Esophagus muscularis mucosa (tissue), 4 donors: Measurements from ENCODE around the gene PEX16. TPM values are rescaled to one million over a fixed set of nuclear protein-coding genes. Genes with fewer than 3 reads are reported as not detected.

Experiments used
- DNase-seq: peaks from one replicate; pipeline ENCODE4 v3.0.0-alpha.2; 2017; ENCODE audit errors: extremely low spot score
- H3K27ac ChIP-seq, 4 donors: fragments of 200-600 bp; sonication (generic); replicated peaks in 1 of 4; 1 replicate in 3 of 4; 2 replicates in 1 of 4; pipeline ENCODE4 v1.5.1; 2016 to 2019; ENCODE audit warnings: mild to moderate bottlenecking in 1 of 4
- H3K27me3 ChIP-seq, 4 donors: fragments of 200-600 bp; sonication (generic); one replicate each; pipeline versions ENCODE4 v1.5.1 to v1.6.0; 2016 to 2019
- H3K36me3 ChIP-seq, 4 donors: fragments of 200-600 bp; sonication (generic); one replicate each; pipeline ENCODE4 v1.5.1; 2016 to 2019
- H3K4me1 ChIP-seq, 4 donors: fragments of 200-600 bp; sonication (generic); one replicate each; pipeline ENCODE4 v1.5.1; 2016 to 2019
- H3K4me3 ChIP-seq, 4 donors: fragments of 200-600 bp; sonication (generic); 1 replicate in 2 of 4; 2 replicates in 2 of 4; pipeline ENCODE4 v1.5.1; 2016 to 2019; ENCODE audit warnings: mild to moderate bottlenecking in 4 of 4, moderate library complexity in 1 of 4
- H3K9me3 ChIP-seq, 4 donors: fragments of 200-600 bp; sonication (generic); 1 replicate in 3 of 4; 2 replicates in 1 of 4; pipeline ENCODE4 v1.5.1; 2016 to 2019
- CTCF ChIP-seq, 3 experiments: fragments of 200-600 bp in 2 of 3; fragments of 450-650 bp in 1 of 3; sonication (generic) in 2 of 3; IDR thresholded peaks; one replicate each; pipeline ENCODE4 v1.5.1; 2017 to 2019; ENCODE audit warnings: antibody characterized with exemption in 3 of 3, mild to moderate bottlenecking in 2 of 3, moderate library complexity in 1 of 3
- EP300 ChIP-seq: sonication (generic); formaldehyde crosslinking; IDR thresholded peaks from one replicate; pipeline ENCODE4 v1.6.1; 2017; ENCODE audit warnings: antibody characterized with exemption
- POLR2A ChIP-seq: fragments of 450-650 bp; IDR thresholded peaks from one replicate; pipeline ENCODE4 v1.6.1; 2017; ENCODE audit warnings: antibody characterized with exemption, moderate library complexity, mild to moderate bottlenecking, low read depth
- POLR2AphosphoS5 ChIP-seq, 2 donors: sonication (generic); formaldehyde crosslinking; IDR thresholded peaks; one replicate each; pipeline ENCODE4 v1.6.1; 2017; ENCODE audit warnings: antibody characterized with exemption in 2 of 2
- WGBS: methylation state at CpG from one replicate; pipeline ENCODE4 v1.1.5; 2018; 5-methylcytosine and 5-hydroxymethylcytosine counted together
- intact Hi-C: fragments of 100-400 bp; cut with DNase I; formaldehyde crosslinking; loops from one replicate; pipeline ENCODE4 v1.15.1; 2023
- total RNA-seq, 4 donors: library from RNA; depleted of rRNA; stranded (reverse); fragments of >200 nt; gene quantifications; one replicate each; pipeline versions ENCODE4 v1.1.0 to v1.2.1, GENCODE V29; 2016

Gene PEX16
- total RNA-seq, 4 donors from 2014 or later: 15.4 to 32.2 (median 23.2) TPM

GRCh38 chr11:45915446-45915845 is 2.2 kb downstream of the PEX16 start:
- Histone ChIP-seq H3K4me1 (peaks cover 15 to 35% (median 29%) of the 10 kb centered on the region in 4 donors), H3K9me3 (no peaks in the 10 kb centered on the region), H3K36me3 (peaks cover 35 to 59% (median 57%) of the 10 kb centered on the region in 4 donors), H3K27me3 (no peaks in the 10 kb centered on the region), H3K27ac (no peak overlapping the region), H3K4me3 (no peak overlapping the region)
- 84% methylated on average over 13 of the region's 13 CpGs for WGBS
- no peak for DNase-seq
- no peak for TF ChIP-seq EP300
- TF ChIP-seq POLR2AphosphoS5 (IDR thresholded peaks at IDR 0.05): no peak
- TF ChIP-seq POLR2A: no peak
- no peak for TF ChIP-seq CTCF (IDR thresholded peaks at IDR 0.05)
- intact Hi-C loops: no loop called here

GRCh38 chr11:45913942-45914635 is 3.6 kb downstream of the PEX16 start:
- 91% methylated on average over 14 of the region's 22 CpGs for WGBS
- intact Hi-C loops: no loop called here
- Histone ChIP-seq H3K4me3 (no peak overlapping the region), H3K9me3 (no peaks in the 10 kb centered on the region), H3K4me1 (peaks cover 15 to 32% (median 25%) of the 10 kb centered on the region in 4 donors), H3K27me3 (no peaks in the 10 kb centered on the region), H3K36me3 (peaks cover 48 to 73% (median 71%) of the 10 kb centered on the region in 4 donors), H3K27ac (no peak overlapping the region)
- TF ChIP-seq POLR2AphosphoS5 (IDR thresholded peaks at IDR 0.05): no peak
- TF ChIP-seq CTCF (IDR thresholded peaks at IDR 0.05): no peak
- no peak for TF ChIP-seq POLR2A
- TF ChIP-seq EP300: no peak
- DNase-seq: no peak

DNA sequence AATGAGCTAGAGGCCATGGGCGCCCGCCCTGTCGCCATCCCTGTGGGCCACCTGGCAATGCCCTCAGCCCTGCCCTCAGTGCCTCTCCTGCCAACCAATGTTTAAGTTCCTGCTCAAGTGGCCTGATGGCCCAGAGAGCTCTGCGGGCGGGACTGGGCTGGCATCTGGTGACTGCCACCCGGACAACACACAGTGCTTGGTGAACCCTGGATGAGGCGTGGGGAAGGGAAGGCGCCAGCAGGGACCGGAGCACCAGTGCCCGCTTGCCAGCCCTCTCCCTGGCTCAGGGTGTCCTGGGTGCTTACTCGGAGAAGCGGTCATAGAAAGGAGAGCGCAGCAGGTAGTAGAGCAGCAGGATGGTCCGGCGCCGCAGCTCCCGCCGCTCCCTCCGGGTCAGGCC is 4.2 kb downstream of the PEX16 start:
- TF ChIP-seq EP300 (no peak), POLR2AphosphoS5 (IDR thresholded peaks at IDR 0.05) (no peak), POLR2A (no peak), CTCF (IDR thresholded peaks at IDR 0.05) (no peak)
- no peak for DNase-seq
- Histone ChIP-seq H3K4me3 (no peak overlapping the region), H3K4me1 (peaks cover 15 to 27% (median 20%) of the 10 kb centered on the region in 4 donors), H3K27ac (no peak overlapping the region), H3K9me3 (no peaks in the 10 kb centered on the region), H3K27me3 (no peaks in the 10 kb centered on the region), H3K36me3 (peaks cover 49 to 77% (median 74%) of the 10 kb centered on the region in 4 donors)
- 100% methylated on average over 3 of the region's 19 CpGs for WGBS
- intact Hi-C loops: no loop called here

DNA sequence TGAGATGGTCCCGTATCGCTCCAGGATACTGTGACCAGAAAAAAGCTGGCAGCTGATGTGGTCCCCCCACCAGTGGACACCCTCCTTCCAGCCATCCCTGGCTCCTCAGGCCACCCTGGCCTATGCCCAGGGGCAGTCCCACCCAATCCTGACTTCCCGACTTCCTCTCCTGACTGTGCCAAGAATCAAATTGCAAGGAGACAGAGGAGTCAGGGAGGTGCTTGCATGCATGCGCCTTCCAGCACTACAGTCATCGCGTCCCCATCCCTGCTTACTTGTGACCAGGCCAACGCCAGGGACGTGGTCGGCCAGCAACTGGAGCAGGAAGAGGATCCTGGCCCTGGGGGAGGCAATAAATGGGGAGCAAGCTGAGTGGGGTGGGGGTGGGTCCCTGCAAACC is 7.1 kb downstream of the PEX16 start:
- Histone ChIP-seq H3K4me1 (peaks cover 0 to 14% (median 6%) of the 10 kb centered on the region in 4 donors), H3K9me3 (no peaks in the 10 kb centered on the region), H3K27ac (no peak overlapping the region), H3K36me3 (peaks cover 49 to 73% (median 70%) of the 10 kb centered on the region in 4 donors), H3K27me3 (no peaks in the 10 kb centered on the region), H3K4me3 (no peak overlapping the region)
- no peak for DNase-seq
- WGBS: 94% methylated on average over 6 of the region's 9 CpGs
- intact Hi-C loops: no loop called here
- TF ChIP-seq CTCF (IDR thresholded peaks at IDR 0.05): no peak
- TF ChIP-seq POLR2AphosphoS5 (IDR thresholded peaks at IDR 0.05): no peak
- TF ChIP-seq POLR2A: no peak
- no peak for TF ChIP-seq EP300
